Measurements from ENCODE around the gene CDK14.

The CDK14 gene

DNA sequence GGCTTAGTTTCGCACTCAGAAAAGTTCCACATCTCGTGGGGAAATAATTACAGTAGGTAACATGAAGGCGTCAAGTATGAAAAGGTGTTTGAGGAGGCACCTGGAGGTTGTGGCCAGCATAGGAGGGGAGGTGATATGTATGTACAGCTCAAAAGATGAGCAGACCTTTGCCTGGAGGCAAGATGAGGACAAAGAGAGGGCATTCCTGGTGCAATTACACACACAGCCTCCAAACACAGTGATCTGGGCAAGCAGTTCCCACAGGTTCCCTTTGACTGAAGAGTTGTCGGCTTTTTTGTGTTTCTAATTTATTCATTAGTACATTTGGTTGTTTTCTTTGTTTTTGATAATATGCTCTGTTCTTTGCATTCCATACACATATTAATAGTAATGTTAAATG is 46.9 kb downstream of the CDK14 start:
- no peak for DNase-seq

DNA sequence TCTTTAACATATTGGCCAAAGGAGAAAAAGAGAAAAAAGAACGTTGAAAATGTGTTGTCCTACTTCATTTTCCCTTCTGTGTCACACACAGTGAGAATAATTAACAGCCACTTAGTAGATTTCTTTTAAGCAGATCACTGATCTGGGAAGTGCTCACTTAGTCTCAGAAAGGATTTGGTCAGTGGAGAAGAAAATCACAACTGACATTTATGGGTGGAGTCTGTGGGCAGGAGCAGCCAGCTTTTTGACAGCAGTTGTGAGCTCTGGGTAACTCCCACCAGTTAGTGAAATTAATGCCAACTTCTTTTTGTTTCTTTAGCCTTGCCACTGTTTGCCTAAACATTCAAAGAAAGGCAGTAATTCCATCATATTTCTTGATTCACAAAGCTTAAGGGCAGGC is 49.7 kb downstream of the CDK14 start:
- no peak for DNase-seq

DNA sequence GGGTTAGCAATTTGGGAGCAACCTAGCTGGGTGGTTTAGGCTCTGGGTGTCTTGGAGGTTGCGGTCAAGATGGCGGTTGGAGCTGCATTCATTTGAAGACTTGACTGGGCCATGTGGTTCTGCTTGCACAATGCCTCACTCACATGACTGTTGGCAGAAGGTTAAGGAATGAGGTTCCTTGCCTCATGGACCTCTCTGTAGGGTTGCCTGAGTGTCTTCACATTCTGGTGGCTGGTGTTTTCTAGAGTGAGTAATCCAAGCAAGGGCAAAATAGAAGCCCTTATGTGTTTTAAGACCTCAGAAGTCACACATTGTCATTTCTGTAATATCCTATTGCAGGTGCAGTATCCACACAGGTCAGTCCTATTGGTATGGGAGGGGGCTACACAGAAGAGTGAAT is 52.0 kb downstream of the CDK14 start:
- DNase-seq = no peak

- no peak for DNase-seq
Observed at GRCh38 chr7:90648834-90649233, 52.7 kb downstream of the CDK14 start.

DNA sequence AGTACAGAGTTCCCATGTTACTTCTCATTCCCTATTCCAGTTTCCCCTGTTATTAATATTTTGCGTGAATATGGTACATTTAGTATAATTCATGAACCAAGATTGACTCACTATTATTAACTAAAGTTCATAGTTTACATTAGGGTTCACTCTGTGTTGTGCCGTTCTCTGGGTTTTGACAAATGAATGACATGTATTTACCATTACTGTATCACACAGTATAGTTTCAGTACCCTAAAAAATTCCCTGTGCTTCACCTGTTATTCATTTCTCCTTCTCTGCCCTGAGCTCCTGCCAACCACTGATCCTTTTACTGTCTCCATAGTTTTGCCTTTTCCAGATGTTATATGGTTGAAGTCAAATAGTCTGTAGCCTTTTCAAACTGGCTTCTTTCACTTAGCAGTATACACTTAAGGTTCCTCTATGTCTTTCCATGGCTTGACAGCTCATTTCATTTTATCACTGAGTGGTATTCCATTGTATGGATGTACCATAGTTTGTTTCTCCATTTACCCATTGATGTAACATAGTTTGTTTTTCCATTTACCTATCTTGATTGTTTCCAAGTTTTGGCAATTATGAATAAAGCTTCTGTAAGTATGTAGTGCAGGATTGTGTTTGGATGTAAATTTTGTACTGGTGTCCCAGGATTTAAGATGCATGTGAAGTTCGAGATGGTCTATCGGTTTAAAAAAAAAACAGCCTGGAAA is 58.8 kb downstream of the CDK14 start:
- DNase-seq = no peak

DNA sequence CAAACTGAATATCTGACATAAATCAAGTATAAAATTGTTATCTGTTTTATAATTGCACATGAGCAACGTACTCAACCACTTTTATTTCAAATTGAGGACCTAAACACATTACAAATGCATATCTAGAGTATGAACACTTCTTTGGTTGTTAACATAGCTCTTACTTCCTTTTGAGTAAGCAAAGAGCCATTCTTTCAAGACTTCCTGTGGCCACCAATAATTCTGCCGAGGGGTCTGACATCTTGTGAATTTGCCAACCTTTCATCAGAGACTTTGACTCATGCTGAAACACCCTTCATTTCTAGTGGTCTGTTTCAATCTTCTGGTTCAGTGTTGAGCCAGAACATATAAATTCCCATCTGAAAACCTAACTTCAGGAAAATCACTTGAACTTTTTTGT is 59.4 kb downstream of the CDK14 start:
- no peak for DNase-seq

GRCh38 chr7:90657481-90657880 is 61.4 kb downstream of the CDK14 start:
- DNase-seq = no peak

DNA sequence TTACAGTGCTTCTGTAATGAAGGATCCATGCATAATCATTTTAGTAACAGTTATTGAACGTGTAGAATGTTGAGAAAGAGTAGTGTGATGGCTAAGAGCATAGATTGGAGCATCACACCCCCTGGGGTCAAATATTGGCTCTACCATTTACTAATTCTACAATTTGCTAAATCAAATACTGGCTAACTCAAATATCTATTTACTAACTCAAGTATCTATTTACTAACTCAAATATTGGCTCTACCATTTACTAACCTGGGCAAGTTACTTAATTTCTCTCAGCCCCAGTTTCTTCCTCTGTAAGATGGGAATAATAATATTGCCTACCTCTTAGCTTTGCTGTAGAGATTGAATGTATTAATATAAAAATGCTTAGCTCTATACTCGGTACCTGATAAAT is 64.0 kb downstream of the CDK14 start:
- no peak for DNase-seq

- DNase-seq = no peak
Observed at GRCh38 chr7:90660819-90661218, 64.7 kb downstream of the CDK14 start.

GRCh38 chr7:90661290-90662151 is 65.4 kb downstream of the CDK14 start:
- DNase-seq = no peak

- no peak for DNase-seq
Observed at GRCh38 chr7:90663176-90663575, 67.1 kb downstream of the CDK14 start.

GRCh38 chr7:90666186-90666585 is 70.1 kb downstream of the CDK14 start:
- DNase-seq = no peak

DNA sequence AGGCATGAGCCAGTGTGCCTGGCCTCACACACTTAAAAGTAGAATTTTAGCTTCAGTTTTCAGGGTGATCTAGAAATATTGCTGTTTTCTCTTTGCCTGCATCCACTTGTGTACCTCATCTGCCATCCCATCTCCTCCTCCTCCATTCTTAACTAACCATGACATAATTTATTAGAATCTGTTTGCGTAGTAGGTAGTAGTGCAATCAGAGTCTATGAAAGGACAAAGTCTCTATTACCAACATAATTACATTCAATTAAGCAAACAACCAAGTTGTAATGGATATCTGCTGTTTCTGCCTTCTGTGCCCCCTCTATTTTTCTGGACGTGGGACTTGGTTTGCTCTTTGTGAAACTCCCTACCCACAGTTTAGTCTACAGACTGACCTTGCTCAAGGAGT is 72.9 kb downstream of the CDK14 start:
- DNase-seq = no peak

- DNase-seq = no peak
Observed at GRCh38 chr7:90669492-90669891, 73.4 kb downstream of the CDK14 start.

DNA sequence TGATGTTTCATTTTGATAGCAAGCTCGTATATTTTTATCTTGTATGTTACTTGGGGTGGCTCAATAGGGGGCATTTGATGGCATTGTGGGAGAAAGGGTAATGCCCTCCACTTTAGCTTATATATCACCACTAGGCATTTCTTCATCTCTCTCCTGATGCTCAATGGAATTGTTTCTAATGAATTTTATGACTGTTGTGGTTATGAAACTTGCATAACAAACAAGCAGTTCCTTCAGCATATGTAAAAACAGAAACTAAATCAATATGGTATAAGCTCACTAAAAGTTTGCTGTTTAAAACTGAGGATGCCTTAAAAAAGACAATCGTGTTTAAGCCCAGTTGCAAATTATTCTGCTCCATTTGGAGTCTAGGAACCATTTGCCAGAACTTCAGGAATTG is 75.5 kb downstream of the CDK14 start:
- no peak for DNase-seq

DNA sequence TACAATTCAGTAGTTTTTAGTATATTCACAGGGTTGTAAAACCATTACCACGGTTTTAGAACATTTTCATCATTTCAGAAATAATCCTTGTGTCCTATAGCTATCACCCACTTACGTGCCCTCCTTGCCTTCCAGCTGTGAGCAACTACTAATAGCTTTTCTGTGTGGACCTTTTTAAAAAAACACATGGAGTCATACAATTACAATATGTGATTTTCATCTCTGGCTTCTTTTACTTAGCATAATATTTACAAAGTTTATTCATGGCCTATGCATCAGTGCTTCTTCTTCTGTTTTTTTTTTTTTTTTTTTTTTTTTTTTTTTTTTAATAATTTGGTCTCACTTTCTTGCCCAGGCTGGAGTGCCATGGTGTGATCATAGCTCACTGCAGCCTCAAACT is 76.1 kb downstream of the CDK14 start:
- no peak for DNase-seq

- DNase-seq = no peak
Observed at GRCh38 chr7:90674625-90675024, 78.5 kb downstream of the CDK14 start.

DNA sequence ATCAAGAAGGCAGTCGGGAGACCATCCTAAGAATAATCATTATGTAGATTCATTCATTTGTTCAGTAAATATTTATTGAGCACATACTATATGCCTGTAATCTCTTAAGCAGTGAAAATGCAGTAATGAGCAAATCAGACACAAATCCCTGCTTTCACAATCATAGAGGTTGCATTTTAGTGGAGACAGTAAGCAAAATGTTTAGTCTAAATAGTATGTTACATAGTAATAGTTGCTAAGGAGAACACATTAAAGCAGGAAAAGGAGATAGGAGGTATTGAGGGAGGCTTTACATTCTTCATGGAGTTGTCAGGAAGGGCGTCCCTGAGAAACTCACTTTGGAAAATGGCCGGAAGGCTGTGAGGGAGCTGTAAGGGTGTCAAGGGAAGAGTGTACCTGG is 79.9 kb downstream of the CDK14 start:
- DNase-seq = no peak

GRCh38 chr7:90677486-90678404 is 81.6 kb downstream of the CDK14 start:
- DNase-seq = no peak

DNA sequence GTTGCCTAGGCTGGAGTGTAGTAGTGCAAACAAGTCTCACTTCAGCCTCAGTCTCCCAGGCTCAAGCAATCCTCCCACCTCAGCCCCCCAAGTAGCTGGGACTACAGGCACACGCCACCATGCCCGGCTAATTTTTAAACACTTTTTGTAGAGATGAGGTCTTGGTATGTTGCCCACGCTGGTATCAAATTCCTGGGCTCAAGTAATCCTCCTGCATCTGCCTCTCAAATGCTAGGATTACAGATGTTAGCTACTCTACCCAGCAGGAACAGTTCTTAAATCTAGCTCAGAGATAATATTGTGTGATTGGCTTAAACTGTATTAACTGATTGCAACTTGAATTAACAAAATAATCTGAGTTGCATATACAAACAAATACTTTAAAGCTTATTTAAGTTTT is 82.9 kb downstream of the CDK14 start:
- no peak for DNase-seq

- DNase-seq = no peak
Observed at GRCh38 chr7:90680484-90680883, 84.4 kb downstream of the CDK14 start.

DNA sequence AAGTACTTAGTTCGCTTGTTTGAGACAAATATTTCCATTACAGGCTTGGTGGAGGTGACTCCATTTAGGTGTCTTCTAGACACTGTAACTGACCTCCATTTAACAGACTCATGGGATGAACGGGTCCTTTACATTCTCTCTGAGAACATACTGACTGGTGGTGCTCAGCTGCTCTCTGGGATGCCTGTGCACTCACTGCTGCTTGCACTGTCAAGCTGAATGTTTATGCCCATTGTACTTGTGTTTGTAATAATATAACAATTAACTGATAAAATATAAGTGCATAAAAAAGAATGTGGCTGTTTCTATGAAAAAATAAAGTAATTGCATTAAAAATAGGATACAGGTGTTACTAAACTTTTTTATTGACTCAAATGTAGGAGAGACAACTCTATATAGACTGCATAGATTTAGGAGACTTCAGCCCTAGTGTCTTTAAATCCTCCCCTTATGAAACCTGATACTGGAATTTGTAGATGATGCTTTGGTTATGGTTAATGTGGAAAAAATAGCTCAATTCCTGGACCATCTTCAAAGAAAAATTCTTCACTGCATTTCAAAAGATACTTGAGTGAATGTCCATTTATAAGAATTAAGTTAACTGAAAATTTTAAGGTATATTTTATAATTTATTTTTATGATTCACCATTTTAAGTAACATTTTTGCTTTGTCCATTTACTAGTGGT is 85.4 kb downstream of the CDK14 start:
- DNase-seq = no peak

DNA sequence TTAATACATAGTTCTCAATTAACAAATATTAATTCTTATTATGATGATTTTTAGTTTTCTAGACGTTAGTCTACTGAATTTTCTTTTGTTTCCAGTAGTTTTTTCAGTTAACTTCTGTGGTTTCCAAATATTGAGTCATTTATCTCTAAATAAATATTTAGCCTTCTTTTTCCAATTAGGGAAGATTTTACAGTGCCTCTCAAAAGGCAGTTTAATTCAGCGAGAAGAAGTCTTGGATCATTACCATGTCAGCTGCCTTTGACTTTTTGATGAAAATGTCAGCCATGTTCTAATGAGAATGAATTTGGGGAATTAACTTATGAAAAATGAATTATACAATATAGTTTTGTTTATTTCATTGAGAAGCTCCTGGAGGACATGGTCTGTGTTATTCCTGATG is 90.0 kb downstream of the CDK14 start:
- DNase-seq = no peak

All from CD4-positive, alpha-beta T cell treated with Interleukin-17A for 1 hour (primary cell).